ENCODE results near the gene DPY30.

DPY30 gene

GRCh38 chr2:32009516-32010256 is 29.9 kb downstream of the DPY30 start:
- DNase-seq, result peak; percentile 25

GRCh38 chr2:32008805-32009515 is 30.6 kb downstream of the DPY30 start:
- peak; percentile 41 for DNase-seq

DNA sequence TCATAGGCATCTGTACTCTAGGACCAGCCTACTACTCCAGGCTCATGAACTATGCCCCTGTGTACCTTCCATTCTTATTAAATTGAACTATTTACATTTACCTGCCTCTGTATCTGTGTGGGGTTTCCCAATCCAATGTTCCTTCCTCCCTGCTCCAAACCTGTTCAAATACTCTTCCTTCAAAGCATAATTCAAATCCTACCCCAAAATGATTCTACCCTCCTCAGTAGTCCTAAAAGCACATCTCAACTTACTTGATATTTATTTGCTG is 32.5 kb downstream of the DPY30 start:
- DNase-seq, result no peak

DNA sequence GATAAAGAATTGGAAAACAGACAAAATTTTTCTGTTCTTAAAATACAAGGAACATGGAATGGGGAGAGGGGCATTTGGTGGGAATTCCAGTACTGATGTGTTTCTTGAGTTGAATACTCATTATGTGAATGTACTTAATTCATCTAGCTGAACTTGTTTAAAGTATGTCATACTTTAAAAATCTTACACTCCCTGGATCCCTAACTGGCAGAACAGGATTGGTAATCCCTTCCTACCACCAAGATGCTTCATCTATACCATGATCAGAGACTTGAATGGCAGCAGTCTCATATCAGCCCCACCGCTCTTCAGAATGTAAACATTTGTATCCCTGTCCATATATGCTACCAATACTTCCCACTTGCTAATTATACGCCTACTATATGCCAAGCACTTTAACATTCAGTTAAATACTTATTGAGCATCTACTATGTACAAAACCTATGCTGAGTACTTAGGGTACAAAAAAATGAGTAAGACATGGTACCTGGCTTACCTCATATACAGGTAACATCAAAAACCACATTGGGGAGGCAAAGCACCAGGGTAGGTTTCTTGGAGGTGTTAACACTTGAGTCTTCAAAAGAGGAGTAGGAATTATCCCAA is 34.1 kb downstream of the DPY30 start:
- no peak for DNase-seq

- DNase-seq, result no peak
Measured at GRCh38 chr2:32003791-32004190, 35.8 kb downstream of the DPY30 start.

GRCh38 chr2:32002406-32002805 is 37.2 kb downstream of the DPY30 start:
- DNase-seq, result no peak

DNA sequence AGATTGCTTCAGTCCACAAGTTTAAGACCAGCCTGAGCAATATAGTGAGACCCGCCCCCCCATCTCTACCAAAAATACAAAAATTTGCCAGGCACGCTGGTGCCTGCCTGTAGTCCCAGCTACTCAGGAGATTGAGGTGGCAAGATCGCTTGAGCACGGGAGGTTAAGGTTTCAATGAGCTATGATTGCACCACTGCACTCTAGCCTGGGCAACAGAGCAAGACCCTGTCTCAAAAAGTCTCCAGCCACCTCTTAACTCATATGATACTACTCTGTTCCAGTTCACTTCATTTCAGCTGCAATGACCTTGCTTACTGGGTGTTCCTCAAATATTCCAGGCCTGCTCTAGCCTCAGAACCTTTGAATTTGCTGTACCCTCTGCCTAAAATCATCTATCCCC is 40.2 kb downstream of the DPY30 start:
- no peak for DNase-seq

- no peak for DNase-seq
Measured at GRCh38 chr2:31998731-31999383, 40.7 kb downstream of the DPY30 start.

GRCh38 chr2:31997653-31998052 is 42.0 kb downstream of the DPY30 start:
- DNase-seq, result no peak

- DNase-seq, result no peak
Measured at GRCh38 chr2:31996571-31997150, 42.9 kb downstream of the DPY30 start.

DNA sequence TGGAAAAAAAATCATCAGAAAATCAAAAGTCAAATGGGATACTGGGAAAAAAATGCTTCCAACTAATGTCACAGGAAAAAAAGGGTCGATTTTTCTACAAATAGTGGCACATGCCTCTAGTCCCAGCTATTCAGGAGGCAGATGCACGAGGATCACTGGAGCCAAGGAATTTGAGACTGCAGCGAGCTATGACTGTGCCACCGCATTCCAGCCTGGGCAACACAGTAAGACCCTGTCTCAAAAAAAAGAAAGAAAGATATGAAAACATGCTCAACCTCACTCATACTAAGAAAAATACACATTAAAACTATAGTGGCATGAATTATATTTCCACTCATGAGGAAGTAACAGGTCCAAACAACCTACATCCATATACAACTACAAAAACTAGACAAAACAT is 46.7 kb downstream of the DPY30 start:
- no peak for DNase-seq

GRCh38 chr2:31992025-31992579 is 47.5 kb downstream of the DPY30 start:
- no peak for DNase-seq

DNA sequence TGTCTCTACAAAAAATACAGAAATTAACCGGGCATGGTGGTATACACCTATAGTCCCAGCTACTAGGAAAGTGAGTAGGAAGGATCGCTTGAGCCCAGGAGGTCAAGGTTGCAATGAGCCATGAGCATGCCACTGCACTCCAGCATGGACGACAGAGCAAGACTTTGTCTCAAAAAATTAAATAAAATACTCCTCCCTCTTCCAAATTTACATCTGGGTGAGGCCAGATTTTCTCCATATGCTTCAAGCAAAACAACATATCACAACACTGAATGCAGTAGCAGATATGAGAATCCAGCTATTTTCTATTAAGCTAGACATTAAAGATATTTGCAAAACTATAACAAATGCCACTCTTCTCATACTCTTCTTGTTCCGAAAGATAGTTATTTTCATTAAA is 49.7 kb downstream of the DPY30 start:
- no peak for DNase-seq

DNA sequence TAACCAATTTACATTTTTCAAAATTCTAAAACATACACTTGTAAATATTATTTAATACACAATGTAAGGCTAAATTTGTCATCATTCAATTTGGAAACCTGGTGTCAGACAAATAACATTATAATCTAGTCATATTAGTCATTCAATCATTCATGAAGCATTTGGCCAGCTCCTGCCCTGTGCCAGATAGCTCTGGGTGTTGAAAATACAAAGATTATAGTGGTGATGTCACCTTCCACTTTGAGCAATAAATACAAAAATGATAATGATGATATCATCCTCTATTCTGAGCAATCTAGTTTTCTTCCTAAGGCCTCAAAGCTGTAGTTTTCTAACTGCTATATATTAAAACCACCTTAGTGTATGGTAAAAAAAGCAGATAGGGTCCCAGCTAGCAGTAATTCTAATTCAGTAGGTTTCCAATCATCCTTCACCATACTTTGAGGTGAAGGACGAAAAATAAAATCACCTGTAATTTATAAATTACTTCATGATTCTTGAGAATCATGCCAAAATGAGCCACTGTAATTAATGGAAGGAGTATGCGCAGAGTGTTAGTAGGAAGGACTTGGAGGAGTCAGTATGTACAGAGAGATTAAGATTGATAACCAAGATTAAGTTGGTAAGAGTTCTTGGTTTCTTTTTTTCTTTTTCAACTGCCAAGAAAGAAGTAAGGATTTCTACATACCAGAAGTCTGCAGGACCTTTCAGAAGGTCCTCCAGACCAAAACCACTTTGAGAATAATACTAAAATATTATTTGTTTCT is 52.0 kb downstream of the DPY30 start:
- peak; percentile 80 for DNase-seq

DNA sequence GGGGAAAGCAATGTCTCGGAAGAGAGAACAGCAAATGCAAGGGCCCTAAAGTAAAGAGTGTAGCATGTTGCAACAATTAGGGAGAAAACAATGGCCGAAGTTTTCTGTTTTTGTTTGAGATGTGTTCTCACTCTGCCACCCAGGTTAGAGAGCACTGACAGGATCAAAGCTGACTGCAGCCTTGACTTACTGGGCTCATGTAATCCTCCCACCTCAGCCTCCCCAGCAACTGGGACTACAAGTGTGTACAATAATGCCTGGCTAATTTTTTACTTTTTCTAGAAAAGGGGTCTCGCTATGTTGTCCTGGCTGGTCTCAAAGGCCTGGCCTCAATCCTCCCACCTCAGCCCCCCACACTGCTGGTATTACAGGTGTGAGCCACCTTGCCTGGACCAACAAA is 52.7 kb downstream of the DPY30 start:
- no peak for DNase-seq

- DNase-seq, result no peak
Measured at GRCh38 chr2:31983762-31984467, 55.7 kb downstream of the DPY30 start.

DNA sequence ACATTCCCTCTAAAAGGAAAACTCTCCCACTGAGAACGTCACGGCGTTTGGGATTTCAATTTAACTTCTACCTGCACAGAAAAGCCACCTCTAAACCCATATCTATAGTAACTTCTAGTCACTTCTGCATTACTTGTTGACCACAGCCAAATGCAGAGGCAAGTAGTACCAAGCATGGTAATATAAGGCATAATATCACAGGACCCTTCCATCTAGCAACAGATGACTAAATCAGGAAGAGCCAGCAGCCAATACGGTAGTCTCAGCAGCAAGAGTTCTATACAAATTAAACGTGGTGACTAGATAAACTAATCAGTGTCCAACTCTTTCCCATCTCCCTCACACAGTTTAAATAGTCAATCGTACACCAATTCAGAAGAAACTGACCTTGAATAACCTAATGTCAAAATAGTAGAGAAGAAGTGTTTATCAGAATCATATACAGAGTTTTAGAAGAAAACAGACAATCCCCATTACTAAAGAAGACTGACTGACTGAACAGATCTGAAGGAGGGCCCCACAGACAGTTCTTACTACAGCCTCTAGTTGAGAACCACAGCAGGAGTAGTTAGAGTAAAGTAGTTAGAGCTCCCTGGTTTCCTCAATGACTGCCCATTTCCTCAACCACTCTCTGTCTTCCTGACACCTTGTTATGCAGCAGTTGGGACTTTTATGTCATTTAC is 58.8 kb downstream of the DPY30 start:
- DNase-seq, result peak; percentile 61

GRCh38 chr2:31979956-31980355 is 59.6 kb downstream of the DPY30 start:
- DNase-seq, result no peak

DNA sequence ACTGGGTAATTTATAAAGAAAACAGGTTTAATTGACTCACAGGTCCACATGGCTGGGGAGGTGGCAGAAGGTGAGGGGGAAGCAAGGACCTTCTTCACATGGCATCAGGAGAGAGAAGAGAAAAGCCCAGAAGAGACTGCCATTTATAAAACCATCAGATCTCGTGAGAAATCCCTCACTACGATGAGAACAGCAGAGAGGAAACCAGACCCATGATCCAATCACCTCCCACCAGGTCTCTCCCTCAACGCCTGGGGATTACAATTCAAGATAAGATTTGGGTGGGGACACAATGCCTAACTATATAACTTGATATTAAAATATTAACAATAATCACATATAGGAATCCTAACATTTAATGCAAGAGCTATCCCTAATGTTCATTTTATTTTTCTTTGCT is 60.6 kb downstream of the DPY30 start:
- DNase-seq, result no peak

DNA sequence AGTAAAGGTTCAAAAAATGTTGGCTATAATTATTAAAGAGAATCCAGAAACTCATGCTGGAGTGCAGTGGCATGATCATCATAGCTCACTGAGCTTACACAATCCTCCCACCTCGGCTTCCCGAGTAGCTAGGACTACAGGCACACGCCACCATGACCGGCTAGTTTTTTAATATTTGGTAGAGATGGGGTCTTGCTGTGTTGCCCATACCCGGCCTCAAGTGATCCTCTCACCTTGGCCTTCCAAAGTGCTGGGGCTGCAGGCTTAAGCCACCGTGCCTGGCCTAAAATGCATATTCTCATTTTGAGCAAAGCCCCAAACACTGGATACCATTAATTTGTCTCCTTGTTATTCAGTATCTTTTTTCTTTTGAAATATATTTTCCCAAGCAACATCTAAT is 61.2 kb downstream of the DPY30 start:
- DNase-seq, result no peak

Measured in HCEC 1CT (cell line).